HG03159 (cell line): Measurements from ENCODE around the gene NINL.
"Not testable (repeated sequence)": the region's sequence is repeated elsewhere in the genome, so short reads cannot be mapped to it uniquely, and the experiment has no call there.

ENCODE experiments used
- ATAC-seq: cut with Tn5 transposase; IDR thresholded peaks from one replicate; pipeline ENCODE4 v1.9.1; 2021; ENCODE audit warnings: mild to moderate bottlenecking, moderate library complexity; ENCODE audit not compliant: unreplicated experiment

NINL gene

DNA sequence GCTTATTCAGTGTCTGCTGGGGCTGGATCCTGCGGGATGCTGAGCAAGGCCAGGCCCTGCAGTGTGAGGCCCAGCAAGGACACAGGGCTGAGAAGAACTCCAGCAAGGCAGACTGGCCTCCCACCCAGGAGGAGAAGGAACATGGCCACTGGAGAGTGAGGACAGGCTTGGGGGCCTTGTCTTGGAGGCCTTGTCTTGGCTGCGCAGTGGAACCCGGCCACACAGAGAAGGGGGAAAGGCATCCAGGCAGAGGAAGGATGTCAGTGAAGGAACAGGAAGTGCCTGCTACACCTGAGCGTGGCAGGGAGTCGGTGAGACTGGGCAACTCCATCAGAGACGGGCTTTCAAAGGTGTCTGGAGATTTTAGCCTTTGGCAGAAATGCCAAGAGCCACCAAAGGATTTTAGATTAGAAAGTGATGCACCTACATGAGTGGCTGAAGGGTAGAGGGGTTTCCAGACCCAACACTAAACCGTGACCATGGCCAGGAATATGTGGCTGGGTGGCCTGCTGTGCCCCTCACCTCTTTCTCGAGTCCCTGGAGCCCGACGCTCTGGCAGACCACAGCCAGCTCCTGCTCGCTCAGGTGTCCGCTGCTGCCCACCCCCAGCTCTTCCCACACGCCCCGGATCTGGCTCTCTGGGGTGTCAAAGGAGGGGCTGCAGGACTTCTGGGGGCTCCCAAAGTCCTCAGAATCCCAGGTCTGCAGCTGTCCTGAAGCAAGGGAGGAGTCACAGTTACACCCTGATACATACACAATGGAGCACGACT, 80.8 kb downstream of the NINL start:
- ATAC-seq, result no peak

DNA sequence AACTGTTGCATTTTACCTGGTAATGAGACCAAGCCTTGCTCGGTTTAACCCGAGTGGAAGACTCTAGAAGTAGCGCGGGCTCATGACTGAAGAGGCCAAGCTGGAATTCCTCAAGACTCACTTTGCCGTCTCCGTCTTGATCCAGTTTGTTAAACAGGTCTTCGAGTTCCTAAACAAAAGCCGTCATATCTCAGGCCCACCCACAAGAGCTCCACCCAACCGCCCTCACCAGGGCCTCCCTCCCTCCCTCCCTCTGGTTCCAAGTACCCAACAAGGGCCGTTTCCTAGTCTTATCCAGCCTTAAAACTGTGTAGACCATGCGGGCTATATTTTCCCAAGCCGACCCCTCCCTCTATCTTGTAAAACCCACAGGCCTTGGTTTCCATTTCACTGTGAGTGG, 81.4 kb downstream of the NINL start:
- no peak for ATAC-seq

GRCh38 chr20:25503051-25503639, 82.2 kb downstream of the NINL start:
- not testable (repeated sequence) for ATAC-seq

- no peak for ATAC-seq
Measured at GRCh38 chr20:25500880-25501351, 84.4 kb downstream of the NINL start.

DNA sequence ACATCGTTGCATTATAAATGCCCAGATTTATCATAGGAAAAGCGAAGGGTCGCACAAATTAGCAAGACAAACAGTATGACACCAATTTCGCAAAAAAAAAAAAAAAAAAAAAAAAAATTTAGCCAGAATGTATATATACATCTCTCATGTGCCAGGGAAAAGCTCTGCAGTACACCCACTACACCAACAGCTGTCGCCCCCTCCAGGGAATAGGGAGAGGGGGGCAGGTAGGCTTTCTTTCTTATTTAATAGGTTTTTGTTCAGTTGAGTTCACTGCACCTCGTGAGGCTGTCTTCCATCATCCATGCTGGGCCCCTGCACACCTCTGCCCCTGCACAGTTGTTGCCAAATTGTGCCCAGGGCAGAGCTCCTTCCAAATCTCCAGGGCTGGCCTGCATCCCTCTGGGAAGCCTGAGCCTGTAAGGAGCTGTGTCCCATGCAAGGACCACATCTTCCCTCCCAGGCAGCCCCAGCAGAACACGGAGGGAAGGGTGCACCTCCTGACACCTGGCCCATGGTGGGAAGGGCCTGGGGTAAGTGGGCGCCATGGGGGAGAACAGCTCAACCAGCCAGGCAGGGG, 85.4 kb downstream of the NINL start:
- ATAC-seq, result no peak

DNA sequence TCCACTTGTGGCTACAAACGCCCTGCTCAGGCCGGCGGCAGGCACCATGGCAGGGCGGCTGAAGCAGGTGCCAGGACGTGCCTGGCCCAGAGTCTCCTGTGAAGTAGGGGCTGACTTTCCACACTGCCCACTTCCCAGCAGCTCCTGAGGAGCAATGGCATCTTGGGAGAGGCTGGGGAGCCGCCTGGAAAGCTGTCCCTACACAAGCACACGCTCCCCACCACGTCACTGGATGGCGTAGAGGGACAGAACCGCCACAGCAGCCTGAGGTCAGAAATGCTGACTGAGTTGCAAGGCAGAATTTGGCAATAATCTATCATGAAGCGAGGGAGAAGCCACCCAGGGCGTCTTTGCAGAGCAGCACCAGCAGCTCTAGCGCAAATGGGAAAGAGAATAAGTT, 86.3 kb downstream of the NINL start:
- ATAC-seq, result no peak

GRCh38 chr20:25498280-25498606, 87.1 kb downstream of the NINL start:
- no peak for ATAC-seq

- no peak for ATAC-seq
Measured at GRCh38 chr20:25497586-25498279, 87.6 kb downstream of the NINL start.

GRCh38 chr20:25496968-25497401, 88.3 kb downstream of the NINL start:
- no peak for ATAC-seq

DNA sequence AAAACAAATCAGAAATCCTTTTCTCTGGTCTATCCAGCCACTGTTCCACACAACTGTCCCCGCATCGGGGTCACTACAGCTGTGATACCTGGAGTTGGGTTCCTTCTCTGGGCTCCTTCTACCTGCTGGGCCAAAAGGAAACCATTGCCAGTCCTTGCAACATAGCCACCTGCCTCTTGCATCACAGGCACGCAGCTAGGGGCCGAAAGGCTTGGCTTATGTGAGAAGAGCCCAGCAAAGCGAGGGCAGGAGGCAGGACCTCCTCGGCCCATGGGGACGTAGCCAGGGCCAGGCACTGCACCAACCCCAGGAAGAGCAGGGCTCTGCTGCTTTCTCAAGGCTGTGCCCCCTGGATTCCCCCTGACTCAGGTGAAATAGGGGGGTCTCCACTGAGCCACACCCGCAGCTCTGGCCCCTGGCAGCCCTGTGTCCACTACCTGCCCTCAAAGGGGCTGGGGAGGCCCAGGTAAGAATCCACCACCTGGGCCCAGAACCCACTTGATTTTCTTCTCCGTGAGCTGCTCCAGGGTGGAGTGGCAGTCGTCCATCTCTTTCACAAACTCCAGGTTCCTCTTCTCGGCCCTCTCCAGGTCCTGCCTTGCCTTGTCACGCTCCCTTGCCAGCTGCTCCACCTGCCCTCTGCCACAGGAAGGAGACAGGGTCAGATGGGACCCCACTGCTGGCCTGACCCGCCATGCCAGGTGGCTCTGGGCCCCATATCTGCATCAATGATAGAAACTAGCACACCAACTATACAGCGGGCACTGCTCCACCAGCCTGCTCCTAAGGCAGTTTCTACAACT, 89.0 kb downstream of the NINL start:
- no peak for ATAC-seq

DNA sequence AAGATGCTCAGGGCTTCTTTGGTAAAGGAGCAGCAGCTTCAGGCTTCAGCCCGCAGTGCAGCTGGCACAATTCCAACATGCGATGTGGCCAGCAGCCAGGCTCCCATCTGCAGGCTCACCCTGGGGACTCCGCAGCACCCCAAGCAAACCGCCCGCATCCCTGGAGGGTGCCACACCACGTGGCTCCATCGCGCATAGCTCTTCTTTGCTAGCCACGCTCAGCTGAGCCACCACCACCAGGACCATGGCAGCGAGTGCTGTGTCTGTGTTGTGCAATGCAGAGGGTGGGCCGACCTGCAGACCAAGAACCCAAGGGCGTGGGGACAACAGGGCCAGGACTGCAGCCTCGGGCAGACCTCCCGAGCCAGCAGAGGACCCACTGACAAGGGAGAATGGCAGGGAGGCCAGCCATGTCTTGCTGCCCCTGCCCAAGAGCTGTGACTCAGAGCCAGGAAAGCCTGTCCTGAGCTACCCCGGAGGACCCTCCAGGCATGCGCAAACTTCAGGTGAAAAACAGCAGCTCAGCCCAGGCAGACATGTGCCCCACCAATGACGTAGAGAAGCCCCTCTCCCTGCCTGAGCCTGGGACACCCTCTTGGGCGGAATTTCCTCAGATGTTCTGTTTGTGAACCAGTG, 90.0 kb downstream of the NINL start:
- no peak for ATAC-seq

- ATAC-seq, result no peak
Measured at GRCh38 chr20:25494506-25495188, 90.7 kb downstream of the NINL start.

- ATAC-seq, result no peak
Measured at GRCh38 chr20:25493748-25494505, 91.4 kb downstream of the NINL start.

- no peak for ATAC-seq
Measured at GRCh38 chr20:25493137-25493536, 92.2 kb downstream of the NINL start.

DNA sequence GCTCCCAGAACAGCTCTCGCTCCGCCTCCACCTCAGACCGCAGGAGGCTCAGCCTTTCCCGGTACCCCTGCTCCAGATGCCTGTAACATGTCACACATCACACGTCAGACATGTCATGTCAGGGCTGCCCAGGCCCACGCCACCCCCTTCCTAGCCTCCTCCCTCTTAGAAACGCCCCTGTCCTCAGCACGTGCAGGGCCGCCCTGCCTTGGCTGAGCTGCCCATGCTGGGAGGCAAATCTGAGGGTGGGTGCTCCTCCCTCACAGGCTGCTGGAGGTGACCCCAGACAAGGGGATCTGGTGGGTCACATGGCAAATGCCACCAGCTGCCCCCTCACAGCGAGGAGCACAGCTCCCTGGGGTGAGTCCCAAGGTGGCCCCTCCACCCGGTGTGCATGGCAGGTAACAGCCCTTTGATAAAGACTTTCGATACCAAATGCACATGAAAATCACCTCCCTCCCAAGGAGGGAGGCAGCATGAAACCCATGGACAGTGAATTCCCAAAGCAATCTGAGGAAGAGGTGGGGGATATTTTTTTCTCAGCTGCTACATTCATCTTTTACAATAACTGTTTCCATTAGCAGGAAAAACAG, 93.8 kb downstream of the NINL start:
- ATAC-seq, result no peak

DNA sequence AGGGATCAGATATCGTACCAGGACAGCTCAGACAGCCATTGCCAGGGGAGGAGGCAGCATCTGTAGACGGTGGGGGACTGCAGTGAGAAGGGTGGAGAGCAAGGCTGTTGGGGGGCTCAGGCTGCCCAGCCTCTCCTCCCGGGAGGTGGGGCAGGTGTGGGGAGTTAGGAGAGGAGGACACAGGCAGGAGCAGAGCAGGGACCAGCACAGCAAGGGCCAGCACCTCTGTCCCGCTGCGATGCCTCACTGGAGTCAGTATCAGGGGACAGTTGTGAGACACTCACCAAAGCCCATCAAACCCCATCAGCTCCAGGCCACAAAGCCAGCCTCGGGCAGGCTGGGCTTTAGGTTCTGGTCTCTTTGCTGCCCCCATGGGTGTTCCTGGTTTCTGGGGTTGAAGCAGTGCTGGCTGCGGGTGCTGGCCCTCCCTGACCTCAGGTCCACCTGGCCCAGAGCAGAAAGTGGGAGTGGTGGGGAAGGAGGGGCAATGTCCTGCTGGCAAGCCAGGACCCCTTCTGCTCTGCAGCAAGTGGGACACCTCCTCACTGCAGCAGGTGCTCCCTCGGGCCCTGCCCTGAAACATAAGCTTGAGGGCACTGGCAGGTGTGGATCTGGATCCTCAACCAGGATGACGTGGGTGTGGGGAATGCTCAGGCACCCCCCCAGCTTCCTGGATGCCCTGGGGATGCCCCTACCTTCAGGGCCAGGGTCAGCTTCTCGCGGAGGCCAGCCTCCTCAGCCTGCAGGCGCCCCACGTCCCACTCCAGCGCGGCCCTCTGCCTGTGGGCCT, 94.5 kb downstream of the NINL start:
- ATAC-seq, result no peak

GRCh38 chr20:25489221-25489871, 96.0 kb downstream of the NINL start:
- ATAC-seq, result no peak
